CD4-positive, alpha-beta T cell (primary cell): ENCODE data around the gene NCK2. TPM values are rescaled to one million over a fixed set of nuclear protein-coding genes. Genes with fewer than 3 reads are reported as not detected.
A peak's percentile ranks its signal among the peaks of the same experiment; 100 is the strongest.

Experiments
- ATAC-seq: fragments of 200-7000 bp; cut with Tn5 transposase; one replicate; pipeline ENCODE4 v1.10.0; 2022; ENCODE audit warnings: mild to moderate bottlenecking; ENCODE audit not compliant: poor library complexity
- CTCF ChIA-PET: fragments of 350-600 bp; sonication (Branson Sonifier 250); formaldehyde crosslinking; loops from one replicate; lab custom pipeline; 2021; ENCODE audit warnings: antibody characterized with exemption, inconsistent platforms; lab: Charles Lee
- POLR2A ChIA-PET: fragments of 350-600 bp; sonication (Branson Sonifier 250); formaldehyde crosslinking; loops from one replicate; lab custom pipeline; 2021; ENCODE audit warnings: antibody characterized with exemption, inconsistent platforms; lab: Charles Lee
- DNase-seq, 14 experiments: peaks; one replicate each; pipeline ENCODE4 v3.0.0-alpha.2; 2013 to 2020; ENCODE audit warnings: mixed read lengths in 2 of 14
- H3K27ac ChIP-seq, 2 donors: one replicate each; pipeline versions ENCODE4 v1.5.1 to v1.7.0; 2013; ENCODE audit warnings: low read length in 2 of 2, low read depth in 1 of 2, mild to moderate bottlenecking in 1 of 2
- H3K27me3 ChIP-seq, 2 experiments: 1 replicate in 1 of 2; 2 replicates in 1 of 2; pipeline versions ENCODE4 v1.6.1 to v1.7.0; 2013; ENCODE audit warnings: low read length in 2 of 2, control low read depth in 1 of 2, mild to moderate bottlenecking in 1 of 2, moderate library complexity in 1 of 2; ENCODE audit not compliant: insufficient read depth in 2 of 2, control insufficient read depth in 1 of 2
- H3K36me3 ChIP-seq: one replicate; pipeline ENCODE4 v1.6.1; 2013; ENCODE audit warnings: low read length, control low read depth; ENCODE audit not compliant: insufficient read depth
- H3K4me1 ChIP-seq: one replicate; pipeline ENCODE4 v1.6.1; 2013; ENCODE audit warnings: low read length, control low read depth; ENCODE audit not compliant: insufficient read depth
- H3K4me3 ChIP-seq: one replicate; pipeline ENCODE4 v1.5.1; 2013; ENCODE audit warnings: mild to moderate bottlenecking, low read length, moderate library complexity
- H3K9me3 ChIP-seq, 2 experiments: 1 replicate in 1 of 2; 2 replicates in 1 of 2; pipeline versions ENCODE4 v1.6.1 to v1.7.0; 2013; ENCODE audit warnings: low read length in 2 of 2, mild to moderate bottlenecking in 2 of 2, control low read depth in 1 of 2, moderate library complexity in 1 of 2; ENCODE audit not compliant: control insufficient read depth in 1 of 2, insufficient read depth in 1 of 2
- H3K27ac Mint-ChIP-seq: one replicate; pipeline ENCODE4 v1.8.0; 2020; ENCODE audit warnings: mixed read lengths
- H3K27me3 Mint-ChIP-seq: one replicate; pipeline ENCODE4 v1.8.0; 2021; ENCODE audit warnings: mixed read lengths
- H3K36me3 Mint-ChIP-seq: one replicate; pipeline ENCODE4 v1.8.0; 2021; ENCODE audit warnings: low read depth, mixed read lengths
- H3K4me1 Mint-ChIP-seq: one replicate; pipeline ENCODE4 v1.8.0; 2021; ENCODE audit warnings: low read depth, mixed read lengths
- H3K4me3 Mint-ChIP-seq: one replicate; pipeline ENCODE4 v1.8.0; 2020; ENCODE audit warnings: mild to moderate bottlenecking, mixed read lengths
- H3K9me3 Mint-ChIP-seq: one replicate; pipeline ENCODE4 v1.8.0; 2020; ENCODE audit warnings: mixed read lengths
- CTCF ChIP-seq: fragments of 200-600 bp; IDR thresholded peaks from one replicate; pipeline ENCODE4 v1.8.0; 2022; ENCODE audit warnings: antibody characterized with exemption, mild to moderate bottlenecking
- intact Hi-C, 2 experiments: fragments of 100-400 bp; cut with DNase I in 1 of 2; cut with micrococcal nuclease in 1 of 2; formaldehyde crosslinking; loops; one replicate each; pipeline versions ENCODE4 v1.15.1 to v1.9.0; 2023 to 2025; cut with DNase I, micrococcal nuclease
- total RNA-seq, 174 experiments: library from RNA in 2 of 174; stranded (reverse) in 2 of 174; gene quantifications; one replicate each; pipeline ENCODE4 v1.2.3 and lab custom pipeline; 2021 to 2026

Gene NCK2
- total RNA-seq, 2 experiments from 2014 or later: 92.1 to 92.3 TPM

GRCh38 chr2:105880637-105881036, 135.9 kb downstream of the NCK2 start:
- H3K4me1 ChIP-seq: peaks cover 78% of the 10 kb centered on the region
- ChIA-PET POLR2A (interaction anchor here (1.5 kb wide), 1 partner anchor 13 kb away, joined by 4 read pairs; no protein-coding TSS in a partner anchor), CTCF (no interaction called here)
- Mint-ChIP-seq H3K36me3 (peaks cover 92% of the 10 kb centered on the region), H3K27ac (peak overlapping the region; percentile 88), H3K27me3 (no peaks in the 10 kb centered on the region), H3K4me3 (no peak overlapping the region), H3K9me3 (no peaks in the 10 kb centered on the region), H3K4me1 (peaks cover 83% of the 10 kb centered on the region)
- H3K27me3 ChIP-seq: no peaks in the 10 kb centered on the region
- ATAC-seq (no peak), DNase-seq (no peak)
- H3K9me3 ChIP-seq: peaks cover 0 to 18% of the 10 kb centered on the region in 2 experiments
- TF ChIP-seq CTCF: no peak
- peaks cover 66% of the 10 kb centered on the region for H3K36me3 ChIP-seq
- H3K4me3 ChIP-seq: no peak overlapping the region
- H3K27ac ChIP-seq: peak overlapping the region in 1 of 2 donors; percentile 10
- intact Hi-C loops: no loop called here

GRCh38 chr2:105881286-105882136, 136.8 kb downstream of the NCK2 start:
- ChIA-PET CTCF (no interaction called here), POLR2A (interaction anchor here (0.5 to 1.2 kb wide), 3 partner anchors 10 to 93 kb away, joined by 3 read pairs; no protein-coding TSS in a partner anchor)
- Mint-ChIP-seq H3K4me1 (peaks cover 83% of the 10 kb centered on the region), H3K4me3 (no peak overlapping the region), H3K36me3 (peaks cover 95% of the 10 kb centered on the region), H3K27ac (no peak overlapping the region), H3K9me3 (no peaks in the 10 kb centered on the region), H3K27me3 (no peaks in the 10 kb centered on the region)
- Histone ChIP-seq H3K9me3 (peaks cover 0 to 18% of the 10 kb centered on the region in 2 experiments), H3K27ac (no peak overlapping the region), H3K4me3 (no peak overlapping the region), H3K4me1 (peaks cover 80% of the 10 kb centered on the region), H3K36me3 (peaks cover 66% of the 10 kb centered on the region), H3K27me3 (no peaks in the 10 kb centered on the region)
- no peak for TF ChIP-seq CTCF
- ATAC-seq (no peak), DNase-seq (no peak)
- intact Hi-C loops: no loop called here

- H3K36me3 ChIP-seq: peaks cover 64% of the 10 kb centered on the region
- intact Hi-C loops: no loop called here
- H3K4me3 ChIP-seq: no peak overlapping the region
- Mint-ChIP-seq H3K4me3 (no peak overlapping the region), H3K9me3 (no peaks in the 10 kb centered on the region), H3K4me1 (peaks cover 83% of the 10 kb centered on the region), H3K27ac (peak overlapping the region; percentile 61), H3K36me3 (peaks cover 95% of the 10 kb centered on the region), H3K27me3 (no peaks in the 10 kb centered on the region)
- H3K9me3 ChIP-seq: peaks cover 0 to 18% of the 10 kb centered on the region in 2 experiments
- ATAC-seq (no peak), DNase-seq (no peak)
- TF ChIP-seq CTCF: no peak
- ChIA-PET CTCF (no interaction called here), POLR2A (no interaction called here)
- H3K27me3 ChIP-seq: no peaks in the 10 kb centered on the region
- H3K4me1 ChIP-seq: peaks cover 76% of the 10 kb centered on the region
- H3K27ac ChIP-seq: no peak overlapping the region
Measured at GRCh38 chr2:105882341-105882740, 137.6 kb downstream of the NCK2 start.
